Body of pancreas (tissue), 4 donors: ENCODE data around the gene GALNT3.

Experiments used
- POLR2A ChIP-seq, 3 donors: fragments of 450-650 bp; IDR thresholded peaks; one replicate each; pipeline ENCODE4 v1.6.1; 2016; ENCODE audit warnings: antibody characterized with exemption in 3 of 3, mild to moderate bottlenecking in 2 of 3
- TF ChIP-seq, protein P1 (sequence below), 7 experiments: fragments of 450-650 bp in 4 of 7; fragments of 200-600 bp in 3 of 7; sonication (generic) in 3 of 7; IDR thresholded peaks; one replicate each; pipeline ENCODE4 v1.5.1; 2016 to 2019; ENCODE audit warnings: antibody characterized with exemption in 7 of 7

DNA sequence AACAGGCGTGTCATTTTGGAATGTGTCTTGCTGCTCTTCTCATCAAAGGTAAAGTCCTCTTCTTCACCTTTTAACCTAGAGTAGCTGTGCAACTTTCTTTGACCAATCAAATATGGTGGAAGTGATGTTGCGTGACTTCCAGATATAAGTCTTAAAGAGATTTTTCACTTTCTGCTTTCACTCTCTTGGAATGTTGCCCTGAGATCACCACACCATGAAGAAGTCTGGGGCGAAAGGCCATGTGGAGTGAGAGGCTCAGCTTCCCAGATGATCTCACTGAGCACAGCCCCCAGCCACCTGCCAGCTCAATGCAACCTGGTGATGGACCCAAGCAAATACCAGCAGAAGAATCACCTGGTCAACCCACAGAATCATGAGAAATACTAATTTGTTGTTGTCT is 7.1 kb upstream of the GALNT3 start:
- TF ChIP-seq, protein P1, sequence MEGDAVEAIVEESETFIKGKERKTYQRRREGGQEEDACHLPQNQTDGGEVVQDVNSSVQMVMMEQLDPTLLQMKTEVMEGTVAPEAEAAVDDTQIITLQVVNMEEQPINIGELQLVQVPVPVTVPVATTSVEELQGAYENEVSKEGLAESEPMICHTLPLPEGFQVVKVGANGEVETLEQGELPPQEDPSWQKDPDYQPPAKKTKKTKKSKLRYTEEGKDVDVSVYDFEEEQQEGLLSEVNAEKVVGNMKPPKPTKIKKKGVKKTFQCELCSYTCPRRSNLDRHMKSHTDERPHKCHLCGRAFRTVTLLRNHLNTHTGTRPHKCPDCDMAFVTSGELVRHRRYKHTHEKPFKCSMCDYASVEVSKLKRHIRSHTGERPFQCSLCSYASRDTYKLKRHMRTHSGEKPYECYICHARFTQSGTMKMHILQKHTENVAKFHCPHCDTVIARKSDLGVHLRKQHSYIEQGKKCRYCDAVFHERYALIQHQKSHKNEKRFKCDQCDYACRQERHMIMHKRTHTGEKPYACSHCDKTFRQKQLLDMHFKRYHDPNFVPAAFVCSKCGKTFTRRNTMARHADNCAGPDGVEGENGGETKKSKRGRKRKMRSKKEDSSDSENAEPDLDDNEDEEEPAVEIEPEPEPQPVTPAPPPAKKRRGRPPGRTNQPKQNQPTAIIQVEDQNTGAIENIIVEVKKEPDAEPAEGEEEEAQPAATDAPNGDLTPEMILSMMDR (IDR thresholded peaks at IDR 0.05) = no peak
- no peak for TF ChIP-seq POLR2A (IDR thresholded peaks at IDR 0.05)
